DOHH2 (cell line): ENCODE results near the gene PLCXD1.

Experiments
- CTCF ChIP-seq: fragments of 200-600 bp; sonication (generic); IDR thresholded peaks from one replicate; pipeline ENCODE4 v1.5.1; 2014; ENCODE audit warnings: antibody characterized with exemption, mild to moderate bottlenecking, low read depth, low read length; ENCODE audit not compliant: poor library complexity, severe bottlenecking
- EZH2phosphoT487 ChIP-seq: fragments of 200-600 bp; sonication (generic); IDR thresholded peaks from 2 replicates; pipeline ENCODE4 v1.6.1; 2017; ENCODE audit warnings: borderline replicate concordance, mild to moderate bottlenecking, antibody characterized with exemption, low read length, moderate library complexity, mixed read lengths

- TF ChIP-seq CTCF, result no peak
- no peak for TF ChIP-seq EZH2phosphoT487
These were observed 66.4 kb downstream of the PLCXD1 start for GRCh38 chrX:347351-348117.
